HUES48 (cell line): ENCODE results near the gene HARS1.
"Not testable (repeated sequence)": the region's sequence is repeated elsewhere in the genome, so short reads cannot be mapped to it uniquely, and the experiment has no call there.

Source experiments
- H3K27ac ChIP-seq: one replicate; pipeline ENCODE4 v1.7.0; 2013; ENCODE audit warnings: low read depth, low read length, inconsistent platforms
- H3K27me3 ChIP-seq: 2 replicates; pipeline ENCODE4 v1.6.1; 2013; ENCODE audit warnings: mild to moderate bottlenecking, low read length; ENCODE audit not compliant: control insufficient read depth, insufficient read depth
- H3K36me3 ChIP-seq: 2 replicates; pipeline ENCODE4 v1.6.1; 2013; ENCODE audit warnings: low read length; ENCODE audit not compliant: control insufficient read depth, insufficient read depth
- H3K4me1 ChIP-seq: 2 replicates; pipeline ENCODE4 v1.6.1; 2013; ENCODE audit warnings: mild to moderate bottlenecking, low read length; ENCODE audit not compliant: control insufficient read depth, insufficient read depth
- H3K4me3 ChIP-seq: 2 replicates; pipeline ENCODE4 v1.5.1; 2013; ENCODE audit warnings: mild to moderate bottlenecking, low read depth, low read length
- H3K9ac ChIP-seq: 2 replicates; pipeline ENCODE4 v1.6.1; 2013; ENCODE audit warnings: mild to moderate bottlenecking, low read depth, low read length, moderate library complexity
- H3K9me3 ChIP-seq: 2 replicates; pipeline ENCODE4 v1.6.1; 2013; ENCODE audit warnings: low read length; ENCODE audit not compliant: control insufficient read depth, insufficient read depth

HARS1 gene

DNA sequence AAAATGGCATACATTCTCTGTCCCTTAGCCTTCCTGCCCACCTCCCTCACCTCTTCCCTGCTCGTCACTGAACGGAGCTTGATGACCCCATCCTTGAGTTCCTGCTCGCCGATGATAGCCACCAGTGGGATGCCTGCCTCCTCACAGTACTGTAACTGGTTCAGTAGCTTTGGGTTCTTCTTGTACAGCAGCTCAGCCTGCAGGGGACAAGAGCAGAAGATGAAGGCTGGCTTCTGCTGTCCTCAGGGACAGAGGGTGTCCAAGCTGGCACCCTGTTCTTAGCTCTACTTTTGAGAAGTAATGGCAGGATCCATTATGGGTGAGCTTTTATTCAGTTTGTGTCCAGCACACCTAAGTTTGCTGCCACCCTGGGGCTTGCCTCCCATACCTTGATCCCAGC lies 16.5 kb downstream of the HARS1 start:
- Histone ChIP-seq H3K27me3 (no peaks in the 10 kb centered on the region), H3K9me3 (no peaks in the 10 kb centered on the region), H3K36me3 (peaks cover 72% of the 10 kb centered on the region), H3K4me3 (no peak overlapping the region), H3K9ac (no peak overlapping the region), H3K4me1 (peaks cover 9% of the 10 kb centered on the region; the same call in 1 of the 2 replicates), H3K27ac (no peak overlapping the region)

DNA sequence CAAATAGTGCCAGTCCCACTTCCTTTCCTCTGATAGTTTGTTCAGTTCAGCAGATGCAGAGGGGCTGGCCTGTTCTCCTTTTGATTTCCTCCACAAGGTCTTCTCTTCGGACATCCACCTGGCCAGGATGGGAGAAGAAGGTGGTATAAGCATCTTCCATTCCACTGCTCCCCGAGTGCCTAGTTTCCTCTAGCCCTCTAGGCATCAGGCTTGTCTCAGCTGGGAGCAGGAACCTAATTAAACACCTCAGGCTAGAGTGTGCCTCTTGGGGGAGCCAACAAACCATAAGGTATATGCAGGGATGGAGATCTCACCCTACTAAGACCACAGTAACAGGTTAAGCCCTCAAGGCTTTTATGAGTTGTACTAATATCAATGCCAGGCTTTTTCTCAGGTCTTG lies 17.0 kb downstream of the HARS1 start:
- H3K27me3 ChIP-seq, result no peaks in the 10 kb centered on the region
- peaks cover 72% of the 10 kb centered on the region for H3K36me3 ChIP-seq
- no peak overlapping the region for H3K27ac ChIP-seq

DNA sequence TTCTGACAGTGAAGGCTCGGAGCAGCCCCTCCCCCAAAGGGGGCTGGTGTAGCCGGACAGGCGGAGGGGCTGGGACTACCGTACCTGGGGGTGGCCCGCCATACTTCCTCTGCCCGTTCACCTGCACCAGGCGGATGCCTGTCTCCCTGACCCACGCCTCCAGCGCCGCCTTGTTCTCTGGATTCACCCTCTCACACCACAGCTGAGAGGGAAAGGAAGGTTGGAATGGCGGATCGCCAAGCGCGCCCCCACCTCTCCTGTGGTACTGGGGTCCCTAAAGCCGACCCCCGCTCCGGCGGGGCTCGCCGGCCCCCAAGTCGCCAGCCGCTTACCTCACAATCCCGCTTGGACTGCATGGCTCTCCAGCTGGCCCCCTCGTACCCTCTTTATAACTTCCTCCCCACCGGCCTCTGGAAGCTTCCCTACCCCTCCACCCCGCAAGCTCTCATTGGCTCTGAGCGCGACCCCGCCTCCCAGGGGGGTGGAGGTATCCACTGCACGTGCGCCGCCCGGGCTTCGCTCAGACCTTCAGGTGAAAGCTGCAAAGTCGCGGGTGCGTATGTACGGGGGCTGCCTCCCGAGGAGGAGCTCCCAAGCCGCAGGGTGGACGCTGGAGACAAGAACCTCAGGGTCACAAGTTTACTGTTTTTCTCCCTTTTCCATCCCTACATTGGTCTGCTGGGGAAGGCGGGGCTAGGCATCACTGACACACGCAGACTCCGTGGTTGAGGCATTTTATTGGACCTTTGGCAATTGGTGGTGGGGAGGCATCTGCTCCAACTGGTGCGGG lies 17.8 kb downstream of the HARS1 start, which contains the start of gene DND1:
DND1 (minus strand) TSS at position 390 of the 790 bp plus-strand sequence; CDS start at position 356, 34 bp downstream.
- H3K9me3 ChIP-seq, result no peaks in the 10 kb centered on the region
- no peak within 1 kb of the TSS for H3K9ac ChIP-seq
- H3K36me3 ChIP-seq, result peaks cover 75% of the 10 kb centered on the region
- no peak within 1 kb of the TSS for H3K27ac ChIP-seq
- H3K4me1 ChIP-seq, result peaks cover 9% of the 10 kb centered on the region; the same call in 1 of the 2 replicates
- H3K27me3 ChIP-seq, result no peaks in the 10 kb centered on the region
- no peak within 1 kb of the TSS; the same call in 1 of the 2 replicates for H3K4me3 ChIP-seq

More for the DNA sequence above, 17.0 kb downstream of the HARS1 start:
- H3K4me1 ChIP-seq, result peaks cover 9% of the 10 kb centered on the region; the same call in 1 of the 2 replicates
- H3K9me3 ChIP-seq, result no peaks in the 10 kb centered on the region
- no peak overlapping the region for H3K4me3 ChIP-seq
- H3K9ac ChIP-seq, result no peak overlapping the region

- no peak overlapping the region; the same call in 1 of the 2 replicates for H3K4me3 ChIP-seq
- peaks cover 9% of the 10 kb centered on the region; the same call in 1 of the 2 replicates for H3K4me1 ChIP-seq
- H3K9ac ChIP-seq, result no peak overlapping the region
- H3K27ac ChIP-seq, result no peak overlapping the region
- H3K36me3 ChIP-seq, result peaks cover 75% of the 10 kb centered on the region
- no peaks in the 10 kb centered on the region for H3K9me3 ChIP-seq
- no peaks in the 10 kb centered on the region for H3K27me3 ChIP-seq
Measured at GRCh38 chr5:140672455-140673186, 18.5 kb downstream of the HARS1 start.

DNA sequence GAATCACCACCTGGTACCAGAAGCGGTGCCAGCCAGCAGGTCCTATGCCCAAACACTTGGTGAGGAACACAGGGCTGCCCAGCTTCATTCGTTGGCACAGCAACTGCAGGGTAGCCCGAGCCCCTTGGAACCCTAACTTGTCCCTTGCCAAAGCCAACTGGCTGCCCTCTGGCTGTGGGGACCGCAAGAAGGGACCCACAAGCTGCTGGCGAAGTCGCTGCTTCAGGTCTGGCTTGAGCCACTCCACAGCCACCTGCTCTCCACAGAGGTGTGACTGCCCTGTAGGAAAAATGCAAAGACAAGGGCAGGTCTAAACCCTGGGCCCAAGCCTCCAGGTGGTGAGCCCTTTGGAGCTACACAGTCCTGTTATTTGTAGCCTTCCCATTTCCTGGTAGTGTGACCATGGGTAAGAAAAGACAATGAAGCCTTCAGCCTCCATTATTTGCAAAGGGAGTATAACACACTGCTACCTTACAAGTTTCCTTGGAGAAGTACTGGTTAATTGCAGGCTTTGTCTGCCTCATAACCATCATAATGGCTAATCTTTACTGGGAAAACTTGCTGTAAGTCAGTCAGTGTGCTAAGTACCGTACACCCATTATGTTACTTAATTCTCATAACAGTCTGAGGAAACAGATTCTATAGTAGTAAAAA lies 19.6 kb downstream of the HARS1 start:
- Histone ChIP-seq H3K27me3 (no peaks in the 10 kb centered on the region), H3K4me3 (no peak overlapping the region), H3K36me3 (peaks cover 75% of the 10 kb centered on the region), H3K9ac (no peak overlapping the region), H3K4me1 (peaks cover 9% of the 10 kb centered on the region; the same call in 1 of the 2 replicates), H3K9me3 (no peaks in the 10 kb centered on the region), H3K27ac (peak overlapping the region; percentile 37)

DNA sequence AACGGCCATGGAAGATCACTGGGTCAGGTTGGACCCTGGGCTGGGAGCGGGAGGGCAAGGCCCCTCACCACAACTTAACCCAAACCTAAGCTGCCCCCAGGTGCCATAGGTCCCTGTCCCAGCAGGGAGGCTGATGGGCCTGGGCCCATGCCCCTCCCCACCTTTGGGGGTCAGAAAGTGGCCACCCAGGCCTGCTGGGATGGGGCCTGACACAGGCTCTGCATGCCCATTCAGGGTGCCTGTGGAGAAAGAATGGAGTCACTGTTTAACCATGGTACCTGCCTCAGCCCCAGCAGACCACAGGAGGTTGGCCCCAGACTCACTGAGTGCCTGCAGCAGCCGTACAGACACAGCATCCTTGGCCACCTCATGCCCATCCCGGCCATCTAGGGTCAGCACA lies 20.1 kb downstream of the HARS1 start:
- H3K27me3 ChIP-seq, result not testable (repeated sequence)

GRCh38 chr5:140664359-140665119 lies 26.6 kb downstream of the HARS1 start, which contains the start of gene WDR55:
Gene WDR55 (plus strand): TSS chr5:140664904. CDS start chr5:140664913, 9 bp downstream.
- Histone ChIP-seq H3K4me3 (peak within 1 kb of the TSS; percentile 97), H3K27me3 (no peaks in the 10 kb centered on the region), H3K27ac (peak within 1 kb of the TSS; percentile 82), H3K9me3 (no peaks in the 10 kb centered on the region), H3K4me1 (no peaks in the 10 kb centered on the region), H3K36me3 (peaks cover 66% of the 10 kb centered on the region), H3K9ac (peak within 1 kb of the TSS; percentile 74)

More for the DNA sequence above, 20.1 kb downstream of the HARS1 start:
- not testable (repeated sequence) for H3K4me3 ChIP-seq, H3K9ac ChIP-seq, H3K4me1 ChIP-seq, H3K27ac ChIP-seq, H3K9me3 ChIP-seq
- peaks cover 70% of the 10 kb centered on the region for H3K36me3 ChIP-seq

DNA sequence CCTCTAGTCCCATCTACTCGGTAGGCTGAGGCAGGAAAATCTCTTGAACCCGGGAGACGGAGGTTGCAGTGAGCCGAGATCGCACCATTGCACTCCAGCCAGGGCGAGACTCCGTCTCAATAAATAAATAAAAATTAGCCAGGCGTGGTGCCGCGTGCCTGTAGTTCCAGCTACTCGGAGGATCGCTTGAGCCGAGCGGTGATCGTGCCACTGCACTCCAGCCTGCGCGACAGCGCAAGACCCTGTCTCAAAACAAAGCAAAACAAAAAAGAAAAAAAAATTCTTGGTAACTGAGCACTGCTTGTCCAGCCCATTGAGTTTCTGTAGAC lies 27.2 kb downstream of the HARS1 start:
- no peaks in the 10 kb centered on the region for H3K4me1 ChIP-seq
- H3K9ac ChIP-seq, result peak overlapping the region; percentile 74
- H3K4me3 ChIP-seq, result peak overlapping the region; percentile 97
- H3K36me3 ChIP-seq, result peaks cover 66% of the 10 kb centered on the region
- peak overlapping the region; percentile 82 for H3K27ac ChIP-seq
- no peaks in the 10 kb centered on the region for H3K9me3 ChIP-seq
- no peaks in the 10 kb centered on the region for H3K27me3 ChIP-seq

DNA sequence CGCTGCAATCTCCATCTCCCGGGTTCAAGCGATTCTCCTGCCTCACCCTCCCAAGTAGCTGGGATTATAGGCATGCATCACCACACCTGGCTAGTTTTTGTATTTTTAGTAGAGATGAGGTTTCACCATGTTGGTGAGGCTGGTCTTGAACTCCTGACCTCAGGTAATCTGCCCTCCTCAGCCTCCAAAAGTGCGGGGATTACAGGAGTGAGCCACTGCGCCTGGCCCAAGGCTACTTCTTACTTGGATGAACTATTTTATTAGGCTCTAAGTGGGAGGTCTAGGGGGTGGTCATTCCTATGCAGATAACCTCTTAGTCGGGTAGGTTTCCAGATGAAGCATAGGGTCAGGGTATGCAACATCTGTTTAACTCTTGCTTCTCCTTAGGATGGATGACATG lies 30.8 kb downstream of the HARS1 start:
- not testable (repeated sequence) for H3K9me3 ChIP-seq, H3K4me1 ChIP-seq, H3K27ac ChIP-seq, H3K9ac ChIP-seq, H3K4me3 ChIP-seq, H3K27me3 ChIP-seq
- peaks cover 77% of the 10 kb centered on the region for H3K36me3 ChIP-seq

- no peak overlapping the region for H3K9ac ChIP-seq
- H3K4me1 ChIP-seq, result no peaks in the 10 kb centered on the region
- no peaks in the 10 kb centered on the region for H3K27me3 ChIP-seq
- peaks cover 92% of the 10 kb centered on the region for H3K36me3 ChIP-seq
- H3K9me3 ChIP-seq, result no peaks in the 10 kb centered on the region
- H3K27ac ChIP-seq, result no peak overlapping the region
- H3K4me3 ChIP-seq, result no peak overlapping the region
Measured at GRCh38 chr5:140658870-140659269, 32.3 kb downstream of the HARS1 start.
